IPS-18a (cell line): ENCODE results near the gene ITPRIP.

Experiments used
- H3K27ac ChIP-seq: one replicate; pipeline ENCODE4 v1.5.1; 2013; ENCODE audit warnings: low read length
- H3K27me3 ChIP-seq: one replicate; pipeline ENCODE4 v1.6.1; 2013; ENCODE audit warnings: mild to moderate bottlenecking, low read length; ENCODE audit not compliant: control insufficient read depth, insufficient read depth
- H3K36me3 ChIP-seq: one replicate; pipeline ENCODE4 v1.6.1; 2013; ENCODE audit warnings: low read depth, low read length; ENCODE audit not compliant: control insufficient read depth
- H3K4me1 ChIP-seq: one replicate; pipeline ENCODE4 v1.6.1; 2013; ENCODE audit warnings: low read depth, low read length; ENCODE audit not compliant: control insufficient read depth
- H3K4me3 ChIP-seq: one replicate; pipeline ENCODE4 v1.5.1; 2013; ENCODE audit warnings: low read length
- H3K9ac ChIP-seq: one replicate; pipeline ENCODE4 v1.6.1; 2013; ENCODE audit warnings: mild to moderate bottlenecking, low read length, moderate library complexity
- H3K9me3 ChIP-seq: one replicate; pipeline ENCODE4 v1.6.1; 2013; ENCODE audit warnings: low read depth, low read length; ENCODE audit not compliant: control insufficient read depth

The ITPRIP gene

GRCh38 chr10:104351061-104351702, 12.9 kb upstream of the ITPRIP start:
- Histone ChIP-seq H3K9me3 (no peaks in the 10 kb centered on the region), H3K36me3 (no peaks in the 10 kb centered on the region), H3K4me3 (no peak overlapping the region), H3K4me1 (peaks cover 9% of the 10 kb centered on the region), H3K9ac (no peak overlapping the region), H3K27ac (no peak overlapping the region), H3K27me3 (peaks cover 15% of the 10 kb centered on the region)

DNA sequence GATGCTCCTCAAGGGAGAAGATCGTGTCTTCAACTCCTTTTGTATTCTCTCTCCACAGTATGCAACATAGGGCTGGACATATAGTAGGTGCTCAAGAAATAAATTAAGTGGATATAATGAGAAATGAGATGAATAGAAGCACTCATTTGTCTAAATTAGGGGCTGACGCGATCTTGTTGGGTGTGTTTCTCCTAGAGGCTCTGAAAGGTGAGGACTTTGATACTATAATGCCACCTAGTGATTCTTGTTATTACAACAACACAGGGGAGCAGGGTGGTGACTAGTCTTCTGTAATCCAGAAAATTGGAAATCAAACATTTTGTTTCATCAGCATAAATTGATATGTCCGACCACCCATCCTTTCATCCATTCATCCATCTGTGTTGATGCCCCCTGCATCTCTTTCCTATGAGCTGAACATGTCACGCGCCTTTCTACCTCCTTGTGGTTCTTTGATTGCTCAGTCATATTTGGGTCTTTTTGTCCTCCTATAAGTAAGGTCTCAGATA, 11.9 kb upstream of the ITPRIP start:
- H3K27ac ChIP-seq = no peak overlapping the region
- H3K4me1 ChIP-seq = peaks cover 9% of the 10 kb centered on the region
- peak overlapping the region; percentile 25 for H3K9ac ChIP-seq
- H3K9me3 ChIP-seq = no peaks in the 10 kb centered on the region
- H3K36me3 ChIP-seq = no peaks in the 10 kb centered on the region
- no peak overlapping the region for H3K4me3 ChIP-seq
- H3K27me3 ChIP-seq = peaks cover 15% of the 10 kb centered on the region

GRCh38 chr10:104349623-104350126, 11.4 kb upstream of the ITPRIP start:
- peak overlapping the region; percentile 25 for H3K9ac ChIP-seq
- H3K4me1 ChIP-seq = peaks cover 9% of the 10 kb centered on the region
- H3K27ac ChIP-seq = no peak overlapping the region
- H3K27me3 ChIP-seq = peaks cover 11% of the 10 kb centered on the region
- H3K9me3 ChIP-seq = no peaks in the 10 kb centered on the region
- no peaks in the 10 kb centered on the region for H3K36me3 ChIP-seq
- H3K4me3 ChIP-seq = no peak overlapping the region

GRCh38 chr10:104348601-104349000, 10.3 kb upstream of the ITPRIP start:
- no peak overlapping the region for H3K4me3 ChIP-seq
- H3K27ac ChIP-seq = no peak overlapping the region
- H3K27me3 ChIP-seq = peaks cover under 1% of the 10 kb centered on the region
- peaks cover 9% of the 10 kb centered on the region for H3K4me1 ChIP-seq
- no peaks in the 10 kb centered on the region for H3K36me3 ChIP-seq
- no peaks in the 10 kb centered on the region for H3K9me3 ChIP-seq
- no peak overlapping the region for H3K9ac ChIP-seq

GRCh38 chr10:104347295-104348045, 9.2 kb upstream of the ITPRIP start:
- Histone ChIP-seq H3K9ac (no peak overlapping the region), H3K4me1 (peaks cover 9% of the 10 kb centered on the region)

DNA sequence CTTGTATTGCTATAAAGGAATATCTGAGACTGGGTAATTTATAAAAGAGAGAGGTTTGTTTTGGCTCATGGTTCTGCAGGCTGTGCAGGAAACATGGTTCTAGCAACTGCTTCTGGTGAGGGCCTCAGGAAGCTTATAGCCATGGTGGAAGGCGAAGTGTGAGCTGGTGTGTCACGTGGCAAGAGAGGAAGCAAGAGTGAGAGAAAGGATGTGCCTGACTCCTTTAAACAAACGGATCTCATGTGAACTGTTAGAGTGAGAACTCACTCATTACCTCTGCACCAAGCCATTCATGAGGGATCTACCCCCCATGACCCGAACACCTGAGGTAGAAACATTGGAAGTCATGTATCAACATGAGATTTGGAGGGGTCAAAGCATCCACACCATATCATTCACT, 7.7 kb upstream of the ITPRIP start:
- H3K4me3 ChIP-seq = no peak overlapping the region
- peaks cover 9% of the 10 kb centered on the region for H3K4me1 ChIP-seq
- H3K27ac ChIP-seq = no peak overlapping the region
- no peaks in the 10 kb centered on the region for H3K9me3 ChIP-seq
- no peak overlapping the region for H3K9ac ChIP-seq
- no peaks in the 10 kb centered on the region for H3K27me3 ChIP-seq
- H3K36me3 ChIP-seq = no peaks in the 10 kb centered on the region

More at GRCh38 chr10:104347295-104348045, 9.2 kb upstream of the ITPRIP start:
- no peaks in the 10 kb centered on the region for H3K27me3 ChIP-seq
- H3K9me3 ChIP-seq = no peaks in the 10 kb centered on the region
- no peaks in the 10 kb centered on the region for H3K36me3 ChIP-seq
- H3K4me3 ChIP-seq = no peak overlapping the region
- H3K27ac ChIP-seq = no peak overlapping the region

- H3K36me3 ChIP-seq = no peaks in the 10 kb centered on the region
- H3K27me3 ChIP-seq = no peaks in the 10 kb centered on the region
- no peak overlapping the region for H3K9ac ChIP-seq
- H3K4me1 ChIP-seq = peaks cover 9% of the 10 kb centered on the region
- no peak overlapping the region for H3K4me3 ChIP-seq
- no peaks in the 10 kb centered on the region for H3K9me3 ChIP-seq
- H3K27ac ChIP-seq = no peak overlapping the region
Measured at GRCh38 chr10:104345515-104345914, 7.2 kb upstream of the ITPRIP start.

- Histone ChIP-seq H3K36me3 (no peaks in the 10 kb centered on the region), H3K9me3 (no peaks in the 10 kb centered on the region), H3K4me1 (peaks cover 7% of the 10 kb centered on the region), H3K4me3 (no peak overlapping the region), H3K9ac (no peak overlapping the region), H3K27ac (no peak overlapping the region), H3K27me3 (no peaks in the 10 kb centered on the region)
Measured at GRCh38 chr10:104344219-104344618, 6.0 kb upstream of the ITPRIP start.

- no peaks in the 10 kb centered on the region for H3K36me3 ChIP-seq
- no peaks in the 10 kb centered on the region for H3K27me3 ChIP-seq
- no peak overlapping the region for H3K4me3 ChIP-seq
- no peak overlapping the region for H3K9ac ChIP-seq
- no peaks in the 10 kb centered on the region for H3K9me3 ChIP-seq
- peaks cover 7% of the 10 kb centered on the region for H3K4me1 ChIP-seq
- no peak overlapping the region for H3K27ac ChIP-seq
Measured at GRCh38 chr10:104342941-104343411, 4.7 kb upstream of the ITPRIP start.

- H3K9ac ChIP-seq = no peak overlapping the region
- no peaks in the 10 kb centered on the region for H3K27me3 ChIP-seq
- peaks cover 20% of the 10 kb centered on the region for H3K4me1 ChIP-seq
- H3K9me3 ChIP-seq = no peaks in the 10 kb centered on the region
- H3K36me3 ChIP-seq = no peaks in the 10 kb centered on the region
- H3K27ac ChIP-seq = no peak overlapping the region
- no peak overlapping the region for H3K4me3 ChIP-seq
Measured at GRCh38 chr10:104340641-104341040, 2.4 kb upstream of the ITPRIP start.

DNA sequence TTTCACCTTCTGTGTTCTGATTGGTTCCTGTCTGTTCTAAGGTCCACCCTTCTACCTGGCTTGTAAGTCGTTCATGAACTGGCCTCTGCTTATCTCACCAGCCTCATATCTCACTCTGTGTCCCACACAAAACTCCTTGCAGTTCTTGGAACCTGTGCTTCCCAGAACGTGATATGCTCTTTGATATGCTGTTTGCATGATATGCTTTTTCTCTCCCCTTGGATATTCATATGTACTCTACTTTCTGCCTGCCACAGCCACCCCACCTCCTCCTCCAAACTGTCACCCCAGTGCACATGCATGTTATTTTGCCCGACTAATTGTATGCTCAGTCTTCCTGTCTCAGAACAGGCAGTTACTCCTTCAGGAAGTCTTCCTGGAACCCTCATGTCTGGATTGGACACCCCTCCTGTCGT, 1.9 kb upstream of the ITPRIP start:
- H3K9me3 ChIP-seq = no peaks in the 10 kb centered on the region
- no peak overlapping the region for H3K4me3 ChIP-seq
- no peak overlapping the region for H3K9ac ChIP-seq
- H3K36me3 ChIP-seq = no peaks in the 10 kb centered on the region
- H3K4me1 ChIP-seq = peaks cover 25% of the 10 kb centered on the region
- no peaks in the 10 kb centered on the region for H3K27me3 ChIP-seq
- H3K27ac ChIP-seq = no peak overlapping the region
